PC-9 (cell line): ENCODE measurements around the gene RIBC1.

Experiments used
- CTCF ChIP-seq: fragments of 200-600 bp; sonication (generic); conservative IDR thresholded peaks from 2 replicates; pipeline ENCODE4 v1.6.1; 2017; ENCODE audit warnings: mixed run types, antibody characterized with exemption, mild to moderate bottlenecking, moderate library complexity
- EZH2 ChIP-seq: fragments of 200-600 bp; sonication (generic); IDR thresholded peaks from 2 replicates; pipeline ENCODE4 v1.8.0; 2017; ENCODE audit warnings: antibody characterized with exemption, low read depth

- TF ChIP-seq CTCF (no peak), EZH2 (no peak)
Measured at GRCh38 chrX:53438832-53439230, 16.2 kb downstream of the RIBC1 start.
